ENCODE data around the gene AFF1. TPM values are rescaled to one million over a fixed set of nuclear protein-coding genes. Genes with fewer than 3 reads are reported as not detected.
A peak's percentile ranks its signal among the peaks of the same experiment; 100 is the strongest.

Gene AFF1
- total RNA-seq, 6 experiments from 2014 or later, result 23.8 to 39.6 (median 34.9) TPM

- H3K4me1 ChIP-seq, result peaks cover 0 to 38% (median 15%) of the 10 kb centered on the region in 4 donors
- no peak for DNase-seq
Observed at GRCh38 chr4:86961605-86962295, 26.9 kb downstream of the AFF1 start.

DNA sequence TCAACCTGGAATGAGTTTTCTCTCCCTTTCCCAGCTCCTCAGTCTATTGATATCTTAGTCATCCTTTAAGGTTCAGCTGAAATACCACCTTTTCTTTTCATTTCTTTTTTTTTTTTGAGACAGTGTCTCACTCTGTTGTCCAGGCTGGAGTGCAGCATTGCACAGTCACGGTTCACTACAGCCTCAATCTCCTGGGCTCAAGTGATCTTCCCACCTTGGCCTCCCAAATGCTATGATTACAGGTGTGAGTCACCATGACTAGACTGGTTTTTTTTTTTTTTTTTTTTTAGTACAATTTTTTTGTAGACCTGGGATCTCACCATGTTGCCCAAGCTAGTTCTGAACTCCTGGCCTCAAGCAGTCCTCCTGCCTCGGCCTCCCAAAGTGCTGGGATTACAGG lies 28.9 kb downstream of the AFF1 start:
- TF ChIP-seq CTCF (IDR thresholded peaks at IDR 0.05) (no peak), POLR2A (IDR thresholded peaks at IDR 0.05) (no peak)
- no peak for ATAC-seq
- intact Hi-C loops (cut with DNase I), result no loop called here
- Histone ChIP-seq H3K4me1 (peaks cover 0 to 30% (median 15%) of the 10 kb centered on the region in 4 donors), H3K36me3 (no peaks in the 10 kb centered on the region), H3K4me3 (no peak overlapping the region), H3K9me3 (no peaks in the 10 kb centered on the region), H3K27me3 (no peaks in the 10 kb centered on the region), H3K27ac (no peak overlapping the region)
- 93% methylated on average over 1 of the region's 2 CpGs for WGBS (ENCODE audit: insufficient coverage, low coverage, low lambda C conversion rate, missing lambda C conversion rate)
- no peak for DNase-seq

More at GRCh38 chr4:86961605-86962295, 26.9 kb downstream of the AFF1 start:
- Histone ChIP-seq H3K4me3 (no peak overlapping the region), H3K36me3 (no peaks in the 10 kb centered on the region), H3K27ac (no peak overlapping the region), H3K9me3 (no peaks in the 10 kb centered on the region), H3K27me3 (no peaks in the 10 kb centered on the region)
- TF ChIP-seq CTCF (IDR thresholded peaks at IDR 0.05) (no peak), POLR2A (IDR thresholded peaks at IDR 0.05) (no peak)
- ATAC-seq, result peak in 1 of 4 donors; percentile 16
- intact Hi-C loops (cut with DNase I), result no loop called here
- 42% methylated on average over 9 of the region's 9 CpGs for WGBS (ENCODE audit: insufficient coverage, low coverage, low lambda C conversion rate, missing lambda C conversion rate)

DNA sequence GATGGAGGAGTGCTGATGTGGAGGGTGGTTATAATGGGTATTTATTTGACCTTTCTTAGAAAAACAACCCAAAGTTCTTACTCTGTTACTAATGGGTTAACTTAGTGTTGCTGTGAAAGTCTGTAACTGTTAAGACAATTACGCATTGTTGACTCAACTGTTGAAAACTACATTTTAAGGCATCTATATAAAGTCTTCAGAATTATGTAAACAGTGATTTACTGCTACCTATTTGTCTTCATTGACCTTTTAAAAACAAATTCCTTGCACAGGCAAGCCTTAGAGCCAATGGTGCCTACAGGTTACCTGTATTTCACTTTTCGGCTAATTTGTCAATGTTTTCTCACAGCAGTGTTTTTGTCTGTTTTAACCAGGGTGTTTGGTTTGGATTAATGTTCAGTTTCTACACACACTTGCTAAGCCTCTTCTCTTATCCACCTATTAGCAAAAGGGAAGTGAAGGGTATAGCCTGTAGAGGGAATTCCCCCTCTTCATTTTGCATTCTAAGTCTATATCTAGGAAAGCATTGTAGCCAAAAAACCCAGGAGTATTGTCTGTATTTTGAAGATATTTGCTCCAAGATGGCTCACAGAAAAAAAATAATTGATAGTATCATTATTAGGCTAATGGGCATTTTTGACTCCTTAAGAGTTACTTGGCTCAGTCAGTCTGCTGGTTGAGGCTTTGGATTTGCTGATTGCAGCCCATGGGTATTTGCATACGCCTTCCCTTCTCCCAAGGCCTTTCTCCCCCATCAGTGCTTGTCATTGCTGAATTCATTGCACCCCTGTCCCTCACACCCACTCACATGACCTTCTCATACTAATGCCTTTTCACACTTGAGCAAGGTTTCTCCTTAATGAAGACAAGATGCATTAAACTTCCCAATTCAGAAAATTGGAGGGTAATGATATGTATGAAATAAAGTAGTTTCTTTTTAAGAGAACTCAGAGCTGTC lies 30.5 kb downstream of the AFF1 start:
- intact Hi-C loops (cut with DNase I), result no loop called here
- TF ChIP-seq POLR2A (IDR thresholded peaks at IDR 0.05) (no peak), CTCF (IDR thresholded peaks at IDR 0.05) (no peak)
- ATAC-seq (no peak), DNase-seq (no peak)
- 81% methylated on average over 3 of the region's 3 CpGs for WGBS (ENCODE audit: insufficient coverage, low coverage, low lambda C conversion rate, missing lambda C conversion rate)
- H3K27ac ChIP-seq, result no peak overlapping the region
- H3K4me1 ChIP-seq, result peaks cover 0 to 17% (median 7%) of the 10 kb centered on the region in 4 donors
- no peak overlapping the region for H3K4me3 ChIP-seq
- H3K36me3 ChIP-seq, result no peaks in the 10 kb centered on the region
- no peaks in the 10 kb centered on the region for H3K9me3 ChIP-seq
- H3K27me3 ChIP-seq, result no peaks in the 10 kb centered on the region

- Histone ChIP-seq H3K9me3 (no peaks in the 10 kb centered on the region), H3K27ac (no peak overlapping the region), H3K4me1 (peaks cover 0 to 14% (median under 1%) of the 10 kb centered on the region in 4 donors), H3K36me3 (no peaks in the 10 kb centered on the region), H3K4me3 (no peak overlapping the region), H3K27me3 (no peaks in the 10 kb centered on the region)
- TF ChIP-seq POLR2A (IDR thresholded peaks at IDR 0.05), result no peak
- no peak for TF ChIP-seq CTCF (IDR thresholded peaks at IDR 0.05)
- intact Hi-C loops (cut with DNase I), result no loop called here
- 63% methylated on average over 2 of the region's 2 CpGs for WGBS (ENCODE audit: insufficient coverage, low coverage, low lambda C conversion rate, missing lambda C conversion rate)
- ATAC-seq (peak in 2 of 4 donors; percentile 40), DNase-seq (no peak)
Observed at GRCh38 chr4:86967073-86967472, 32.3 kb downstream of the AFF1 start.
